Skeletal muscle tissue (tissue), 4 donors: ENCODE measurements around the gene ALX4. TPM values are rescaled to one million over a fixed set of nuclear protein-coding genes. Genes with fewer than 3 reads are reported as not detected.

Experiments used
- H3K27ac ChIP-seq: one replicate; pipeline ENCODE4 v1.7.0; 2013; ENCODE audit warnings: mild to moderate bottlenecking, low read depth, low read length, inconsistent platforms
- H3K27me3 ChIP-seq, 3 donors: one replicate each; pipeline ENCODE4 v1.7.0; 2013; ENCODE audit warnings: low read length in 3 of 3; ENCODE audit not compliant: control insufficient read depth in 3 of 3, insufficient read depth in 3 of 3
- H3K36me3 ChIP-seq, 3 donors: one replicate each; pipeline ENCODE4 v1.7.0; 2013; ENCODE audit warnings: low read length in 3 of 3; ENCODE audit not compliant: control insufficient read depth in 3 of 3, insufficient read depth in 3 of 3
- H3K4me1 ChIP-seq, 3 donors: one replicate each; pipeline ENCODE4 v1.7.0; 2013; ENCODE audit warnings: low read length in 3 of 3, mild to moderate bottlenecking in 3 of 3; ENCODE audit not compliant: control insufficient read depth in 3 of 3, insufficient read depth in 3 of 3
- H3K4me3 ChIP-seq, 3 donors: one replicate each; pipeline ENCODE4 v1.7.0; 2013; ENCODE audit warnings: low read length in 3 of 3
- H3K9ac ChIP-seq, 3 donors: one replicate each; pipeline ENCODE4 v1.7.0; 2013; ENCODE audit warnings: low read length in 3 of 3, mild to moderate bottlenecking in 3 of 3, moderate library complexity in 2 of 3, low read depth in 1 of 3
- H3K9me3 ChIP-seq, 3 donors: one replicate each; pipeline ENCODE4 v1.7.0; 2013; ENCODE audit warnings: low read length in 3 of 3; ENCODE audit not compliant: control insufficient read depth in 3 of 3
- total RNA-seq: library from RNA; depleted of rRNA; stranded (reverse); fragments of >200 nt; gene quantifications from one replicate; pipeline ENCODE4 v1.2.3, GENCODE V29; 2014
- donor health status: Osteomylitis.

ALX4 gene
- total RNA-seq, 1 donor from 2014 or later, result 2.1 TPM

- H3K27me3 ChIP-seq, result peaks cover 76 to 82% (median 81%) of the 10 kb centered on the region in 3 donors
- no peaks in the 10 kb centered on the region for H3K36me3 ChIP-seq
- no peak overlapping the region for H3K27ac ChIP-seq
- no peaks in the 10 kb centered on the region for H3K9me3 ChIP-seq
- no peak overlapping the region for H3K4me3 ChIP-seq
- H3K9ac ChIP-seq, result no peak overlapping the region
- H3K4me1 ChIP-seq, result no peaks in the 10 kb centered on the region
These were observed 16.9 kb upstream of the ALX4 start for GRCh38 chr11:44326615-44327475.

GRCh38 chr11:44325698-44326097 lies 15.8 kb upstream of the ALX4 start:
- Histone ChIP-seq H3K4me3 (no peak overlapping the region), H3K27me3 (peaks cover 86 to 92% (median 92%) of the 10 kb centered on the region in 3 donors), H3K9me3 (no peaks in the 10 kb centered on the region), H3K9ac (no peak overlapping the region), H3K4me1 (no peaks in the 10 kb centered on the region), H3K36me3 (no peaks in the 10 kb centered on the region), H3K27ac (no peak overlapping the region)

GRCh38 chr11:44324749-44325525 lies 15.0 kb upstream of the ALX4 start:
- Histone ChIP-seq H3K9me3 (no peaks in the 10 kb centered on the region), H3K27ac (no peak overlapping the region), H3K27me3 (peaks cover 86 to 93% (median 93%) of the 10 kb centered on the region in 3 donors), H3K4me1 (peaks cover 0 to 3% (median 2%) of the 10 kb centered on the region in 3 donors), H3K9ac (no peak overlapping the region), H3K4me3 (no peak overlapping the region), H3K36me3 (no peaks in the 10 kb centered on the region)

- Histone ChIP-seq H3K9me3 (no peaks in the 10 kb centered on the region), H3K27me3 (peaks cover 86 to 93% (median 93%) of the 10 kb centered on the region in 3 donors)
These were observed 14.3 kb upstream of the ALX4 start for GRCh38 chr11:44324222-44324621.

GRCh38 chr11:44322243-44322642 lies 12.3 kb upstream of the ALX4 start:
- peaks cover 6 to 14% (median 11%) of the 10 kb centered on the region in 3 donors for H3K4me1 ChIP-seq
- H3K36me3 ChIP-seq, result no peaks in the 10 kb centered on the region
- peaks cover 91 to 97% (median 96%) of the 10 kb centered on the region in 3 donors for H3K27me3 ChIP-seq
- no peaks in the 10 kb centered on the region for H3K9me3 ChIP-seq
- H3K4me3 ChIP-seq, result no peak overlapping the region
- H3K9ac ChIP-seq, result no peak overlapping the region
- H3K27ac ChIP-seq, result no peak overlapping the region

More at GRCh38 chr11:44324222-44324621, 14.3 kb upstream of the ALX4 start:
- Histone ChIP-seq H3K27ac (no peak overlapping the region), H3K4me3 (no peak overlapping the region), H3K4me1 (peaks cover 5 to 9% (median 9%) of the 10 kb centered on the region in 3 donors), H3K9ac (no peak overlapping the region), H3K36me3 (no peaks in the 10 kb centered on the region)

- H3K4me3 ChIP-seq, result no peak overlapping the region
- peaks cover 96 to 97% (median 97%) of the 10 kb centered on the region in 3 donors for H3K27me3 ChIP-seq
- no peak overlapping the region for H3K27ac ChIP-seq
- no peaks in the 10 kb centered on the region for H3K9me3 ChIP-seq
- peaks cover 18 to 26% (median 22%) of the 10 kb centered on the region in 3 donors for H3K4me1 ChIP-seq
- H3K36me3 ChIP-seq, result no peaks in the 10 kb centered on the region
- H3K9ac ChIP-seq, result no peak overlapping the region
These were observed 11.1 kb upstream of the ALX4 start for GRCh38 chr11:44321059-44321458.

GRCh38 chr11:44320289-44320973 lies 10.5 kb upstream of the ALX4 start:
- H3K27ac ChIP-seq, result no peak overlapping the region
- no peaks in the 10 kb centered on the region for H3K9me3 ChIP-seq
- no peaks in the 10 kb centered on the region for H3K36me3 ChIP-seq
- no peak overlapping the region for H3K9ac ChIP-seq
- H3K4me1 ChIP-seq, result peaks cover 23 to 27% (median 26%) of the 10 kb centered on the region in 3 donors
- peaks cover 96 to 98% (median 97%) of the 10 kb centered on the region in 3 donors for H3K27me3 ChIP-seq
- H3K4me3 ChIP-seq, result no peak overlapping the region

GRCh38 chr11:44319552-44320288 lies 9.8 kb upstream of the ALX4 start:
- no peak overlapping the region for H3K4me3 ChIP-seq

GRCh38 chr11:44319170-44319551 lies 9.2 kb upstream of the ALX4 start:
- no peaks in the 10 kb centered on the region for H3K36me3 ChIP-seq
- no peak overlapping the region for H3K4me3 ChIP-seq
- peaks cover 95 to 98% (median 96%) of the 10 kb centered on the region in 3 donors for H3K27me3 ChIP-seq

More at GRCh38 chr11:44319552-44320288, 9.8 kb upstream of the ALX4 start:
- Histone ChIP-seq H3K9ac (no peak overlapping the region), H3K27me3 (peaks cover 95 to 98% (median 96%) of the 10 kb centered on the region in 3 donors), H3K4me1 (peaks cover 25 to 27% (median 26%) of the 10 kb centered on the region in 3 donors), H3K36me3 (no peaks in the 10 kb centered on the region), H3K9me3 (no peaks in the 10 kb centered on the region), H3K27ac (no peak overlapping the region)

More at GRCh38 chr11:44319170-44319551, 9.2 kb upstream of the ALX4 start:
- H3K4me1 ChIP-seq, result peaks cover 25 to 27% (median 26%) of the 10 kb centered on the region in 3 donors
- no peak overlapping the region for H3K27ac ChIP-seq
- H3K9me3 ChIP-seq, result no peaks in the 10 kb centered on the region
- no peak overlapping the region for H3K9ac ChIP-seq
